ENCODE results near the gene GID8.

The GID8 gene

GRCh38 chr20:62989201-62989601 lies 51.3 kb downstream of the GID8 start:
- DNase-seq = no peak

- no peak for DNase-seq
These were observed 52.4 kb downstream of the GID8 start for GRCh38 chr20:62990306-62990825.

- DNase-seq = no peak
These were observed 53.4 kb downstream of the GID8 start for GRCh38 chr20:62991196-62991807.

DNA sequence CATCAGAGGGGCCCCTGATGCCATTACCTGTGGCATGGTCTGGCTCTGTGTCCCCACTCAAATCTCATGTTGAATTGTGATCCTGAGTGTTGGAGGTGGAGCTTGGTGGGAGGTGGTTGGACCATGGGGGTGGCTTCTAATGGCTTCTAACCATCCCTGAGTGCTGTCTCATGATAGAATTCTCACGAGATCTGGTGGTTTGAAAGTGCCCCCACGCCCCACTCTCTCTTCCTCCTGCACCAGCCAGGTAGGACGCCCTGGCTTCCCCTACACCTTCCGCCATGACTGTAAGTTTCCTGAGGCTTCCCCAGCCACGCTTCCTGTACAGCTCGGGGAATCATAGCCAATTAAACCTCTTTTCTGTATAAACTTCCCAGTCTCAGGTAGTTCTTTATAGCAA lies 53.9 kb downstream of the GID8 start:
- DNase-seq = no peak

GRCh38 chr20:62993856-62994494 lies 56.0 kb downstream of the GID8 start:
- DNase-seq = no peak

DNA sequence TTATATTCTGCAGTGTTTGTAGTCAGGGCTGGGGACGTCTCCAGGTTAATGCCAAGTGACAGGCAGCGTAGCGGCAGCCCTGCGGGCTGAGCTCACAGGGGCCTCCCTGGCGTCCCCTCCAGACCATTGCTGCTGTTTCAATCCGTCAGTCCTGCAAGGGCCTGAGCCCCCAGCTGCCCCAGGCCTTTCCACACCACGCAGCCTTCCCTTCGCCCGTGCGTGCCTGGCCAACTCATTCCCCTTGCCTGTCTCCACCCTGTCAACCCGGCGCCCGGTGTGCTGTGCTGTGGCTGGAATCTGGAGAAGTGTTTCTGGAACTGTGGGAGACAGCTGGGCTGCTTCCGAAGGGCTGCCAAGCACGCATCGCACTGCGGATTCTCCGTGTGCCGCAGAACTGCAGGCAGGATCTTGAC lies 56.9 kb downstream of the GID8 start:
- DNase-seq = no peak

- no peak for DNase-seq
These were observed 57.5 kb downstream of the GID8 start for GRCh38 chr20:62995481-62995880.

GRCh38 chr20:62995898-62996595 lies 58.1 kb downstream of the GID8 start:
- no peak for DNase-seq

DNA sequence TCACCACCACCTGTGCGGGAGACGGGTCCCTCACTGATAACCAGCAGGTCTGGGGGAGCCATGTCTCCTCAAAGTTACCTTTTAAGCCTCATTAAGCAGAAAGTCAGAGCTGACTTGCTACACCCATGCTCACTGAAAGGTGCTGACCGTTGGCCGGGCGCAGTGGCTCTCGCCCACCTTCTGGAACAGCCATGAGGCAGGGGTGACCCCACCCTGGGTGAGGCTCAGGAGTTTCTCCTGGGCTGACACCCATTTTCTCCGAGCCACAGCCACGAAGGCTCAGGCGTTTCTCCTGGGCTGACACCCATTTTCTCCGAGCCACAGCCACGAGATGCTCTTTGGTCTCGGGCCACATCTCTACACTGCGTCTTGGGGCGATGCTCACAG lies 58.6 kb downstream of the GID8 start:
- no peak for DNase-seq

DNA sequence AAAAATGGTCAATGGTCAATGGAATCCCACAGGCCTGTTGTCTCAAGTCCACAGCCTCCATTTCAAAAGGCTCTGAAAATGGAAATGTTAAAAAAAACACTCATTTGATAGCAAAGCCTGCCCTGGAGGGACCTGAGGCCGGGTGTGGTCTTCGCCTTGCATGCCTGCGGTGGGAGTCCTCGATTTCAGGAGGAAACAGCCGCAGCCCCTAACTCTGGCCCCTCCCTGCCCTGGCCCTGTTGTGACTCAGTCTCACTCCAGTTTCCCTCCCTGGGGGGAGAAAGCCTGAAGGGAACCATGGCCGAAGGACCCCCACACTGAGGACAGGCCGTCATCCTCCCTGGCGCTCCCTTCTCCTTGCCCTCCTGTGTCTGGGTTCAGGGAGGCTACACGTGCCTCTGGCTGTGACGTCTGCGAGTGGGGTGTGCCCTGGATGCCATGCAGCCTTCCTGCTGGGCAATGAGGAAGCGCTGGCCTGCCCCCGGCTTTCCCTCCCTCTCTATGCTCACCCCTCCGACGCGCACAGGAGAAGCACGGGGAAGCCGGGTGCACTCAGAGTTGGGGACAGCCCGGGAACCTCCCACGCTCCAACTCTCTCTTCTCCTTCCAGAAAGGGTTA lies 59.6 kb downstream of the GID8 start:
- no peak for DNase-seq

Data from activated naive CD4-positive, alpha-beta T cell (primary cell).